Neuronal stem cell (in vitro differentiated cells): ENCODE data around the gene GNLY.

Experiments used
- DNase-seq: peaks from one replicate; pipeline ENCODE4 v3.0.0-alpha.2; 2013; ENCODE audit warnings: low spot score
- H2AFZ ChIP-seq: one replicate; pipeline ENCODE4 v1.6.1; 2013; ENCODE audit warnings: mild to moderate bottlenecking, low read length, inconsistent platforms
- H2AK5ac ChIP-seq: 2 replicates; pipeline ENCODE4 v1.6.1; 2013; ENCODE audit warnings: low read depth, mild to moderate bottlenecking, inconsistent platforms, low read length, moderate library complexity, mixed read lengths
- H2BK120ac ChIP-seq: 2 replicates; pipeline ENCODE4 v1.6.1; 2013; ENCODE audit warnings: low read depth, mild to moderate bottlenecking, inconsistent platforms, low read length, moderate library complexity, mixed read lengths
- H2BK12ac ChIP-seq: one replicate; pipeline ENCODE4 v1.6.1; 2013; ENCODE audit warnings: low read length, inconsistent platforms
- H2BK15ac ChIP-seq: 2 replicates; pipeline ENCODE4 v1.6.1; 2013; ENCODE audit warnings: mild to moderate bottlenecking, low read length, inconsistent platforms, mixed read lengths
- H2BK5ac ChIP-seq: one replicate; pipeline ENCODE4 v1.6.1; 2013; ENCODE audit warnings: inconsistent platforms, mild to moderate bottlenecking, low read length, moderate library complexity
- H3K14ac ChIP-seq: one replicate; pipeline ENCODE4 v1.6.1; 2013; ENCODE audit warnings: low read length, inconsistent platforms
- H3K18ac ChIP-seq: 2 replicates; pipeline ENCODE4 v1.6.1; 2013; ENCODE audit warnings: low read length, inconsistent platforms
- H3K23ac ChIP-seq: 2 replicates; pipeline ENCODE4 v1.6.1; 2013; ENCODE audit warnings: low read depth, mild to moderate bottlenecking, mixed read lengths, low read length, inconsistent platforms; ENCODE audit not compliant: poor library complexity
- H3K27ac ChIP-seq: replicated peaks from 3 replicates; pipeline ENCODE4 v1.5.1; 2013; ENCODE audit warnings: low read length, inconsistent platforms
- H3K27me3 ChIP-seq, 3 experiments: 2 replicates each; pipeline ENCODE4 v1.6.1; 2013; ENCODE audit warnings: low read length in 3 of 3, mild to moderate bottlenecking in 2 of 3, inconsistent platforms in 1 of 3, low read depth in 1 of 3, mixed read lengths in 1 of 3, moderate library complexity in 1 of 3; ENCODE audit not compliant: control insufficient read depth in 3 of 3, insufficient read depth in 3 of 3
- H3K36me3 ChIP-seq, 2 donors: replicated peaks in 1 of 2; 2 replicates each; pipeline ENCODE4 v1.6.1; 2013; ENCODE audit warnings: low read length in 2 of 2; ENCODE audit not compliant: control insufficient read depth in 2 of 2, insufficient read depth in 2 of 2
- H3K4ac ChIP-seq: 2 replicates; pipeline ENCODE4 v1.6.1; 2013; ENCODE audit warnings: inconsistent platforms, mild to moderate bottlenecking, low read length, moderate library complexity
- H3K4me1 ChIP-seq, 2 donors: 1 replicate in 1 of 2; 2 replicates in 1 of 2; pipeline ENCODE4 v1.6.1; 2013; ENCODE audit warnings: low read length in 2 of 2, low read depth in 1 of 2; ENCODE audit not compliant: control insufficient read depth in 2 of 2, insufficient read depth in 1 of 2
- H3K4me2 ChIP-seq: one replicate; pipeline ENCODE4 v1.6.1; 2013; ENCODE audit warnings: mild to moderate bottlenecking, low read length, inconsistent platforms; ENCODE audit not compliant: insufficient read depth, poor library complexity, severe bottlenecking
- H3K4me3 ChIP-seq, 2 donors: 2 replicates each; pipeline ENCODE4 v1.5.1; 2013; ENCODE audit warnings: low read length in 2 of 2, mild to moderate bottlenecking in 2 of 2, inconsistent platforms in 1 of 2, moderate library complexity in 1 of 2
- H3K79me1 ChIP-seq: one replicate; pipeline ENCODE4 v1.6.1; 2013; ENCODE audit warnings: low read depth, mild to moderate bottlenecking, inconsistent platforms, low read length, moderate library complexity
- H3K9ac ChIP-seq: one replicate; pipeline ENCODE4 v1.6.1; 2013; ENCODE audit warnings: mild to moderate bottlenecking, low read depth, low read length, inconsistent platforms; ENCODE audit not compliant: poor library complexity
- H3K9me3 ChIP-seq, 2 donors: replicated peaks in 1 of 2; 2 replicates each; pipeline versions ENCODE3 to v1.6.1; 2013; ENCODE audit warnings: low read length in 2 of 2, mild to moderate bottlenecking in 2 of 2, inconsistent platforms in 1 of 2, low read depth in 1 of 2, mixed read lengths in 1 of 2, moderate library complexity in 1 of 2; ENCODE audit not compliant: control insufficient read depth in 2 of 2, insufficient read depth in 1 of 2
- H4K8ac ChIP-seq: one replicate; pipeline ENCODE4 v1.6.1; 2013; ENCODE audit warnings: low read depth, mild to moderate bottlenecking, inconsistent platforms, low read length, moderate library complexity
- H4K91ac ChIP-seq: one replicate; pipeline ENCODE4 v1.6.1; 2013; ENCODE audit warnings: low read length, low read depth, mild to moderate bottlenecking, inconsistent platforms; ENCODE audit not compliant: poor library complexity
- WGBS, 2 donors: extraction: QIAGEN DNeasy Blood & Tissue Kit; methylation state at CpG; one replicate each; pipeline ENCODE4 v1.1.7; 2013; ENCODE audit warnings: missing lambda C conversion rate in 2 of 2, mixed read lengths in 1 of 2; ENCODE audit not compliant: insufficient read length in 2 of 2, insufficient replicate concordance in 1 of 2; ENCODE audit errors: extremely low coverage in 2 of 2; 5-methylcytosine and 5-hydroxymethylcytosine counted together

The GNLY gene

GRCh38 chr2:85716346-85716914 lies 22.3 kb downstream of the GNLY start:
- Histone ChIP-seq H3K4me2 (no peak overlapping the region), H3K36me3 (no peaks in the 10 kb centered on the region), H3K4me1 (peaks cover 0 to 12% of the 10 kb centered on the region in 2 donors), H3K9ac (no peak overlapping the region), H3K14ac (no peak overlapping the region), H3K9me3 (peaks cover 0 to 4% of the 10 kb centered on the region in 2 donors), H3K27ac (no peak overlapping the region), H3K4ac (no peak overlapping the region), H3K27me3 (peaks cover 0 to 13% (median 0%) of the 10 kb centered on the region in 3 experiments), H2BK5ac (no peak overlapping the region), H2AFZ (no peak overlapping the region), H2BK120ac (no peak overlapping the region), H3K79me1 (no peaks in the 10 kb centered on the region), H4K91ac (no peak overlapping the region), H2BK12ac (no peak overlapping the region), H2BK15ac (no peak overlapping the region), H3K18ac (peak overlapping the region; percentile 33), H4K8ac (no peak overlapping the region), H3K4me3 (no peak overlapping the region), H3K23ac (no peak overlapping the region), H2AK5ac (no peak overlapping the region)
- no peak for DNase-seq
- no CpG with 5 or more reads among the region's 13 CpGs for WGBS, 2 donors

DNA sequence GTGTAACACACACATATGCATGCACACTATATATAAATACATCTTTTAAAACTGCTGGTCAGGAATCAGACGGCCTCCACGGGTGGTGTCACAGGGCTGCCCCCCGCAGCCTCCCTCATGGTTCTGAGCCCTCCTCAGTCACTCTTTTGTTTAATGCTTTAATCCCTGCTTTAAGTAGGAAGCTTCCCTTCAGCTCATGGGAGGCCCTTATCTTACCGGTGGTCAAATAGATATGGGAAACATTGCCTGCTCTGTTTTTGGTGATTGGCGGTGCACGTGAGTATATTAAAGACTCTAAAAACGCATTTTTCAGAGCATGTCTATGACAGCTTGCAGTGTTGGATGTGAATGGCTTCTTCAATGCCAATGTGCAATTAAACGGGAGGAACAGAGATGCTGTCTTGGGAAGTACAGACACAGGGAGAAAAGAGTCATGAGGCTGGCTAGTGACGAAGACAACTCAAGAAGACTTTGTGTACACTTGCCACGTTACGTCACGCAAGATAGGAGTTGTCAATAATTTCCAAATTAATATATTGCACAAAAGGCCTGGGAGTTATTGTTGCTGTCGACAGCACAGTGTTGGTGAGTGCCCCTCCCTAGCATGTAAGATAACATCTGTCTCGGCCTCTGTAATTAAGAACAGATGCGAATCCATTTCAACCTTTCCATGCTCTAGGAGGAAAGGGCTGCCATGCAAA lies 23.3 kb downstream of the GNLY start:
- DNase-seq: peak; percentile 27
- no peak overlapping the region for H4K8ac ChIP-seq
- peaks cover 0 to 12% of the 10 kb centered on the region in 2 donors for H3K4me1 ChIP-seq
- no peak overlapping the region for H4K91ac ChIP-seq
- peaks cover 0 to 4% of the 10 kb centered on the region in 2 donors for H3K9me3 ChIP-seq
- H3K23ac ChIP-seq: no peak overlapping the region
- no peak overlapping the region for H2BK120ac ChIP-seq
- H3K36me3 ChIP-seq: no peaks in the 10 kb centered on the region
- H2AK5ac ChIP-seq: no peak overlapping the region
- no peak overlapping the region for H3K4ac ChIP-seq
- no peak overlapping the region for H2BK12ac ChIP-seq
- no peak overlapping the region for H3K14ac ChIP-seq
- H3K9ac ChIP-seq: no peak overlapping the region
- no peaks in the 10 kb centered on the region for H3K79me1 ChIP-seq
- no CpG with 5 or more reads among the region's 15 CpGs for WGBS, 2 donors
- H3K27me3 ChIP-seq: peaks cover 0 to 10% (median 0%) of the 10 kb centered on the region in 3 experiments
- H2BK15ac ChIP-seq: no peak overlapping the region
- no peak overlapping the region for H3K4me2 ChIP-seq
- no peak overlapping the region for H2AFZ ChIP-seq
- H3K4me3 ChIP-seq: no peak overlapping the region
- no peak overlapping the region for H3K18ac ChIP-seq
- H2BK5ac ChIP-seq: no peak overlapping the region
- no peak overlapping the region for H3K27ac ChIP-seq

GRCh38 chr2:85718009-85718391 lies 23.8 kb downstream of the GNLY start:
- Histone ChIP-seq H3K79me1 (no peaks in the 10 kb centered on the region), H3K4me1 (peaks cover 0 to 12% of the 10 kb centered on the region in 2 donors), H2AFZ (no peak overlapping the region), H3K27me3 (peaks cover 0 to 10% (median 0%) of the 10 kb centered on the region in 3 experiments), H3K18ac (no peak overlapping the region), H3K36me3 (no peaks in the 10 kb centered on the region), H2BK5ac (no peak overlapping the region), H3K27ac (no peak overlapping the region), H3K23ac (no peak overlapping the region), H3K9me3 (peaks cover 0 to 4% of the 10 kb centered on the region in 2 donors), H2AK5ac (no peak overlapping the region), H2BK15ac (no peak overlapping the region), H2BK12ac (no peak overlapping the region), H3K4ac (no peak overlapping the region), H3K9ac (no peak overlapping the region), H3K14ac (no peak overlapping the region), H4K8ac (no peak overlapping the region), H4K91ac (no peak overlapping the region), H3K4me2 (no peak overlapping the region), H2BK120ac (no peak overlapping the region), H3K4me3 (no peak overlapping the region)
- no peak for DNase-seq
- WGBS, 2 donors: no CpG with 5 or more reads among the region's 7 CpGs

GRCh38 chr2:85718885-85719492 lies 24.8 kb downstream of the GNLY start:
- no peak for DNase-seq
- H3K27ac ChIP-seq: no peak overlapping the region
- H3K4me3 ChIP-seq: no peak overlapping the region
- H4K8ac ChIP-seq: no peak overlapping the region
- no CpG with 5 or more reads among the region's 10 CpGs for WGBS, 2 donors
- H3K36me3 ChIP-seq: no peaks in the 10 kb centered on the region
- H2BK12ac ChIP-seq: no peak overlapping the region
- H2AK5ac ChIP-seq: no peak overlapping the region
- H3K4me2 ChIP-seq: no peak overlapping the region
- no peak overlapping the region for H2AFZ ChIP-seq
- peaks cover 0 to 16% (median 0%) of the 10 kb centered on the region in 3 experiments for H3K27me3 ChIP-seq
- H4K91ac ChIP-seq: no peak overlapping the region
- no peak overlapping the region for H2BK120ac ChIP-seq
- no peak overlapping the region for H2BK5ac ChIP-seq
- peaks cover 0 to 4% of the 10 kb centered on the region in 2 donors for H3K9me3 ChIP-seq
- H3K23ac ChIP-seq: no peak overlapping the region
- no peak overlapping the region for H3K4ac ChIP-seq
- no peak overlapping the region for H3K9ac ChIP-seq
- no peak overlapping the region for H2BK15ac ChIP-seq
- H3K4me1 ChIP-seq: peaks cover 0 to 12% of the 10 kb centered on the region in 2 donors
- no peaks in the 10 kb centered on the region for H3K79me1 ChIP-seq
- no peak overlapping the region for H3K14ac ChIP-seq
- peak overlapping the region; percentile 11 for H3K18ac ChIP-seq
